Left ventricle myocardium inferior (tissue), 1 donor: ENCODE measurements around the gene SLC25A26. TPM values are rescaled to one million over a fixed set of nuclear protein-coding genes. Genes with fewer than 3 reads are reported as not detected.

Source experiments
- DNase-seq: peaks from one replicate; pipeline ENCODE4 v3.0.0-alpha.2; 2020
- H3K27ac ChIP-seq: fragments of 200-600 bp; replicated peaks from 2 replicates; pipeline ENCODE4 v1.8.0; 2021
- H3K27me3 ChIP-seq: fragments of 200-600 bp; 2 replicates; pipeline ENCODE4 v1.8.0; 2021; ENCODE audit warnings: low read depth
- H3K36me3 ChIP-seq: fragments of 200-600 bp; 2 replicates; pipeline ENCODE4 v1.8.0; 2021
- H3K4me1 ChIP-seq: fragments of 200-600 bp; 2 replicates; pipeline ENCODE4 v1.8.0; 2021
- H3K4me3 ChIP-seq: fragments of 200-600 bp; 2 replicates; pipeline ENCODE4 v1.8.0; 2021; ENCODE audit warnings: mild to moderate bottlenecking, moderate library complexity
- H3K9me3 ChIP-seq: fragments of 200-600 bp; replicated peaks from 2 replicates; pipeline ENCODE4 v1.8.0; 2021
- intact Hi-C: fragments of 100-400 bp; cut with micrococcal nuclease; formaldehyde crosslinking; loops from one replicate; pipeline ENCODE4 v1.11.0; 2022
- total RNA-seq: library from RNA; stranded (reverse); fragmentation: NEBNext Ultra II Directional; extraction: Animal tissue kit (Norgen Biotek cat#: 25700); gene quantifications from one replicate; pipeline ENCODE4 v1.2.1, GENCODE V29; 2021
- TF ChIP-seq, protein P1 (sequence below): fragments of 200-600 bp; IDR thresholded peaks from 2 replicates; pipeline ENCODE4 v1.8.0; 2021; ENCODE audit warnings: antibody characterized with exemption, mild to moderate bottlenecking, borderline replicate concordance
- donor health status: DM: no; HTN: yes; CAD: no; lungs with severe emphysema.

The SLC25A26 gene
- total RNA-seq, 1 donor from 2014 or later, result 40.7 TPM

DNA sequence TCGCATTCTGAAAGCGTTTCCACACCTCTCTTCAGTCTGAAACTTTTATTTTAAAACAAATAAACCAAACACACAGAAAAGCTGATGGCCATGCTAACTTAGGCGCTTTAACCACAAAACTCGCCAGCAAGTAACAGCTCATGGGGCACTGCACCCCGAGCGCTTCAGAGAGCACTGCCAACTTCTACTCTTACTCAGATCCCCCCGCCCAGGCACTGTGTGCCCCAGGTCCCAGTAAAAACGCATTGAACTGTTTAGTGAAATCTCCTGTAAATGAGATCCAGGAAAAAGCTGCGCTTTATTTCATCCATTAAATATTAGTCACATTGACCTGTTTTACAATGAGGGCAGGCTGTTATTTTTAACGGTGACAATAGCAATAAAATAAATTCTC, 180.4 kb downstream of the SLC25A26 start:
- Histone ChIP-seq H3K36me3 (peaks cover 64% of the 10 kb centered on the region), H3K4me1 (peaks cover 49% of the 10 kb centered on the region), H3K27me3 (no peaks in the 10 kb centered on the region), H3K4me3 (no peak overlapping the region), H3K27ac (no peak overlapping the region), H3K9me3 (no peaks in the 10 kb centered on the region)
- TF ChIP-seq, protein P1, sequence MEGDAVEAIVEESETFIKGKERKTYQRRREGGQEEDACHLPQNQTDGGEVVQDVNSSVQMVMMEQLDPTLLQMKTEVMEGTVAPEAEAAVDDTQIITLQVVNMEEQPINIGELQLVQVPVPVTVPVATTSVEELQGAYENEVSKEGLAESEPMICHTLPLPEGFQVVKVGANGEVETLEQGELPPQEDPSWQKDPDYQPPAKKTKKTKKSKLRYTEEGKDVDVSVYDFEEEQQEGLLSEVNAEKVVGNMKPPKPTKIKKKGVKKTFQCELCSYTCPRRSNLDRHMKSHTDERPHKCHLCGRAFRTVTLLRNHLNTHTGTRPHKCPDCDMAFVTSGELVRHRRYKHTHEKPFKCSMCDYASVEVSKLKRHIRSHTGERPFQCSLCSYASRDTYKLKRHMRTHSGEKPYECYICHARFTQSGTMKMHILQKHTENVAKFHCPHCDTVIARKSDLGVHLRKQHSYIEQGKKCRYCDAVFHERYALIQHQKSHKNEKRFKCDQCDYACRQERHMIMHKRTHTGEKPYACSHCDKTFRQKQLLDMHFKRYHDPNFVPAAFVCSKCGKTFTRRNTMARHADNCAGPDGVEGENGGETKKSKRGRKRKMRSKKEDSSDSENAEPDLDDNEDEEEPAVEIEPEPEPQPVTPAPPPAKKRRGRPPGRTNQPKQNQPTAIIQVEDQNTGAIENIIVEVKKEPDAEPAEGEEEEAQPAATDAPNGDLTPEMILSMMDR, result no peak
- no peak for DNase-seq
- intact Hi-C loops, result no loop called here

GRCh38 chr3:66401675-66402491, 181.1 kb downstream of the SLC25A26 start:
- TF ChIP-seq, protein P1, result no peak
- peaks cover 63% of the 10 kb centered on the region for H3K36me3 ChIP-seq
- intact Hi-C loops, result no loop called here
- no peaks in the 10 kb centered on the region for H3K27me3 ChIP-seq
- no peak for DNase-seq
- H3K27ac ChIP-seq, result peak overlapping the region; percentile 31
- H3K4me1 ChIP-seq, result peaks cover 56% of the 10 kb centered on the region
- no peaks in the 10 kb centered on the region for H3K9me3 ChIP-seq
- H3K4me3 ChIP-seq, result no peak overlapping the region

DNA sequence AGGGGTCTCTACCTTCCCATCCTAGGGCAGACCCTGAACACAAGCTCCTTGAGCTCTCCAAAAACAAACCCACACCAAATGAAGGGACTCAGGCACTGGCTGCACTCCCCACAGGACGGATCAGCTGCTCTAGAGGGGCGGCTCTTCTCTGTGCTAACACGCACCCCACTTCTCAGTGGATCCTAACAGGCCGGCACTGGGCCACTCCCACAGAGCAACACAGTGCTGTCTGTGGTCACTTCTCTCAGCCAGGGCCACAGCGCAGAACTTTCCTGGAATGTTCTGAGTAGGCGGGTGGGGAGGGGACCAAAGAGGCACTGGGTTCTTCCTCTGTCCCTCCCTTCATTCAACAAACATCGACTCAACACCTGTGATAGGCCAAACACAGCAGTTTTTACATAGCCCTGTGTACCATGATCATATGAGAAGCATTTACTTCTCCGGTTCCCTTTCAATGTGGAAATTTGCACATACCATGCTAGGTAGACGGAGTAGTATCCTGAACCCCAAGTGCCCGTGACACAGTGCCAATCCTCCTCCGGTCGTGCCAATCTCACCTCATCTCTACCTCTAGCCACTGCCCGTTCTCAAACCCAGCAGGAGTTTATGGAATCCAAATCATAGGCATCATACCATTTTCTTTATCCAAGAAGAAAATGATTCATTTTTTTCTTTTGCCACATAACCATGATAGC, 181.9 kb downstream of the SLC25A26 start:
- Histone ChIP-seq H3K4me3 (no peak overlapping the region), H3K27me3 (no peaks in the 10 kb centered on the region), H3K27ac (peak overlapping the region; percentile 31), H3K9me3 (no peaks in the 10 kb centered on the region), H3K36me3 (peaks cover 58% of the 10 kb centered on the region), H3K4me1 (peaks cover 60% of the 10 kb centered on the region)
- TF ChIP-seq, protein P1, result no peak
- intact Hi-C loops, result no loop called here
- DNase-seq, result no peak

DNA sequence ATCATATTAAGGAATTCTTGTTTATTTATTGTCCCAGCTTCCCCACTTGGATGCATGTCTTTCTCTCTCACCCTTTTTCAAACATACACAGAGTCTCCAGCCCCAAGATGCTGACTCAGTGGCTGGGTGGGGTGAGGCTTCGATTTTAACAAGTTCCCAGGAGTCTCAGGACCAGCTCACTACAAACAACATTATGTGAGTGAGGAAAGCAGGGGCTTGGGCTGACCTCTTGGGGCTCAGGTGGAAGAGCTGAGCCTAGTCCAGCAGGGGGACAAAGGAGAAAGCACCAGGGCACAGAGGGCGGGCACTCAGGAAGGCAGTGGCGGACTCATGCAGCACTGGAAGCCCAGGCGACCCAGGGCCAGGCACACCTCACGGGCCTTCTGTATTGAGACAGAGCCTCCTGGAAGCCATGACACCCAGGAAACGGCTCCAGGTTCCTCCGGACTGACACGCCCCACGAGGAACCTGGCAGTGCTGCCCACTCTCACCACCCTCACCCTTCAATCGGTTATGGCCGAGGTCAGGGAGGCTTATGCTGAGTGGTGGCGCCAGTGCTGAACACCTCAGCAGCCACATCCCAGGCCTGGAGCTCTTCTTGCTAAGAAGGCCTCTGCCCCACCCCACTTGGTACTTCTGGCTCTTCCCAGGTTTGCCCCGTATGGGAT, 182.7 kb downstream of the SLC25A26 start:
- TF ChIP-seq, protein P1, result no peak
- H3K36me3 ChIP-seq, result peaks cover 56% of the 10 kb centered on the region
- H3K27ac ChIP-seq, result no peak overlapping the region
- no peak for DNase-seq
- H3K4me1 ChIP-seq, result peaks cover 60% of the 10 kb centered on the region
- intact Hi-C loops, result no loop called here
- H3K27me3 ChIP-seq, result no peaks in the 10 kb centered on the region
- H3K4me3 ChIP-seq, result no peak overlapping the region
- no peaks in the 10 kb centered on the region for H3K9me3 ChIP-seq

- H3K27ac ChIP-seq, result no peak overlapping the region
- no peak overlapping the region for H3K4me3 ChIP-seq
- H3K4me1 ChIP-seq, result peaks cover 62% of the 10 kb centered on the region
- intact Hi-C loops, result no loop called here
- H3K36me3 ChIP-seq, result peaks cover 48% of the 10 kb centered on the region
- H3K27me3 ChIP-seq, result no peaks in the 10 kb centered on the region
- TF ChIP-seq, protein P1, result no peak
- no peak for DNase-seq
- H3K9me3 ChIP-seq, result no peaks in the 10 kb centered on the region
Observed at GRCh38 chr3:66404197-66404596, 183.4 kb downstream of the SLC25A26 start.
